Astrocyte (in vitro differentiated cells and primary cell): ENCODE results near the gene PXDC1. TPM values are rescaled to one million over a fixed set of nuclear protein-coding genes. Genes with fewer than 3 reads are reported as not detected.

ENCODE experiments used
- DNase-seq: peaks from one replicate; pipeline ENCODE4 v3.0.0-alpha.2; 2010; ENCODE audit warnings: low read depth
- FAIRE-seq: peaks from 2 replicates; lab custom pipeline; 2011; peaks lifted over from hg19 to GRCh38; lab: Jason Lieb, UNC
- H2AFZ ChIP-seq: 2 replicates; pipeline ENCODE4 v1.6.0; 2012; ENCODE audit warnings: low read depth, low read length, inconsistent platforms
- H3K27ac ChIP-seq: 2 replicates; pipeline ENCODE4 v1.5.1; 2011; ENCODE audit warnings: low read depth, low read length, inconsistent platforms
- H3K27me3 ChIP-seq: 2 replicates; pipeline ENCODE4 v1.6.0; 2011; ENCODE audit warnings: low read length, inconsistent platforms; ENCODE audit not compliant: insufficient read depth
- H3K36me3 ChIP-seq: 2 replicates; pipeline ENCODE4 v1.5.1; 2011; ENCODE audit warnings: low read length, inconsistent platforms; ENCODE audit not compliant: insufficient read depth
- H3K4me1 ChIP-seq: 2 replicates; pipeline ENCODE4 v1.5.1; 2011; ENCODE audit warnings: low read length, inconsistent platforms; ENCODE audit not compliant: insufficient read depth
- H3K4me2 ChIP-seq: 2 replicates; pipeline ENCODE4 v1.6.0; 2012; ENCODE audit warnings: low read length, inconsistent platforms
- H3K4me3 ChIP-seq: 2 replicates; pipeline ENCODE4 v1.5.1; 2011; ENCODE audit warnings: low read depth, mild to moderate bottlenecking, low read length, inconsistent platforms; ENCODE audit not compliant: insufficient read depth
- H3K79me2 ChIP-seq: 2 replicates; pipeline ENCODE4 v1.6.0; 2012; ENCODE audit warnings: mild to moderate bottlenecking, low read length, inconsistent platforms; ENCODE audit not compliant: insufficient read depth
- H3K9ac ChIP-seq: 2 replicates; pipeline ENCODE4 v1.6.0; 2012; ENCODE audit warnings: mild to moderate bottlenecking, low read length, inconsistent platforms
- H3K9me3 ChIP-seq: 2 replicates; pipeline ENCODE4 v1.5.1; 2012; ENCODE audit warnings: low read depth, mild to moderate bottlenecking, low read length, inconsistent platforms; ENCODE audit not compliant: insufficient read depth
- H4K20me1 ChIP-seq: 2 replicates; pipeline ENCODE4 v1.6.0; 2012; ENCODE audit warnings: low read length, inconsistent platforms; ENCODE audit not compliant: insufficient read depth
- H3K27ac Mint-ChIP-seq: one replicate; pipeline ENCODE4 v1.8.0; 2021; ENCODE audit warnings: mild to moderate bottlenecking, mixed read lengths; ENCODE audit not compliant: unreplicated experiment
- H3K27me3 Mint-ChIP-seq: one replicate; pipeline ENCODE4 v1.8.0; 2021; ENCODE audit warnings: low read depth, mixed read lengths; ENCODE audit not compliant: unreplicated experiment
- H3K36me3 Mint-ChIP-seq: one replicate; pipeline ENCODE4 v1.8.0; 2021; ENCODE audit warnings: low read depth, mixed read lengths; ENCODE audit not compliant: unreplicated experiment
- H3K4me1 Mint-ChIP-seq: one replicate; pipeline ENCODE4 v1.8.0; 2021; ENCODE audit warnings: low read depth, mixed read lengths; ENCODE audit not compliant: unreplicated experiment
- H3K4me3 Mint-ChIP-seq: one replicate; pipeline ENCODE4 v1.8.0; 2021; ENCODE audit warnings: mild to moderate bottlenecking, moderate library complexity, mixed read lengths; ENCODE audit not compliant: unreplicated experiment
- H3K9me3 Mint-ChIP-seq: one replicate; pipeline ENCODE4 v1.8.0; 2021; ENCODE audit warnings: mild to moderate bottlenecking, mixed read lengths; ENCODE audit not compliant: unreplicated experiment
- EZH2 ChIP-seq: IDR thresholded peaks from 2 replicates; pipeline ENCODE4 v1.6.1; 2012; ENCODE audit warnings: mild to moderate bottlenecking, low read length, inconsistent platforms; ENCODE audit not compliant: insufficient read depth
- total RNA-seq: library from RNA; stranded (reverse); gene quantifications from 2 replicates; pipeline ENCODE4 v1.2.1, GENCODE V29; 2021
- TF ChIP-seq, protein P1 (sequence below): IDR thresholded peaks from 2 replicates; pipeline ENCODE4 v1.5.1; 2011; ENCODE audit warnings: low read depth, mild to moderate bottlenecking, inconsistent platforms, low read length, moderate library complexity; ENCODE audit not compliant: insufficient read depth

PXDC1 gene
- total RNA-seq, 1 donor from 2014 or later = 58.2 TPM

DNA sequence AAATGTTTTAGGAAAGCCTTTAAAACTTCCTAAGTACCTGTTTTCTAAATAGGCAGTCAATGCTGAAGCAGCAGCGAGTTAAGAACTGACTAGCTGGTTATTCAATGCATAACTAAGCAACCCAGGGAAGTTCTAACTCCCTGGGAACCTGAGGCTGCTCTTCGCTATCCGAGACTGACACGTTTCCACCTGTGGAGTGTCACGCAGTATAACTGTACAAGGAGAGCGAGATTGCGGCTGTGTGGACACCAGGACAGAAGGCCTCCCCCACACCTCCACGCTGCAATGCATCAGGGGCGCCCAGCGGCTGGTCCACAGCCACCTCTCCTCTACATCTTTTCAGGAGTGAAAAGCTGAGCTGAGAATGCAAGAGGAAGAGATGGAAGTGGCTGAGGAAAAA is 8.0 kb downstream of the PXDC1 start:
- Histone ChIP-seq H3K79me2 (peaks cover 100% of the 10 kb centered on the region), H4K20me1 (peaks cover 99% of the 10 kb centered on the region), H3K4me2 (peak overlapping the region; percentile 74), H3K27me3 (no peaks in the 10 kb centered on the region), H3K9ac (peak overlapping the region; percentile 32), H3K4me1 (peaks cover 49% of the 10 kb centered on the region), H3K36me3 (peaks cover 21% of the 10 kb centered on the region), H3K27ac (peak overlapping the region; percentile 7), H2AFZ (no peak overlapping the region), H3K4me3 (no peak overlapping the region), H3K9me3 (no peaks in the 10 kb centered on the region)
- Mint-ChIP-seq H3K9me3 (no peaks in the 10 kb centered on the region), H3K27me3 (no peaks in the 10 kb centered on the region), H3K4me3 (no peak overlapping the region), H3K27ac (no peak overlapping the region), H3K36me3 (peaks cover 12% of the 10 kb centered on the region), H3K4me1 (peaks cover 54% of the 10 kb centered on the region)
- DNase-seq (no peak), FAIRE-seq (no peak)
- no peak for TF ChIP-seq EZH2
- TF ChIP-seq, protein P1, sequence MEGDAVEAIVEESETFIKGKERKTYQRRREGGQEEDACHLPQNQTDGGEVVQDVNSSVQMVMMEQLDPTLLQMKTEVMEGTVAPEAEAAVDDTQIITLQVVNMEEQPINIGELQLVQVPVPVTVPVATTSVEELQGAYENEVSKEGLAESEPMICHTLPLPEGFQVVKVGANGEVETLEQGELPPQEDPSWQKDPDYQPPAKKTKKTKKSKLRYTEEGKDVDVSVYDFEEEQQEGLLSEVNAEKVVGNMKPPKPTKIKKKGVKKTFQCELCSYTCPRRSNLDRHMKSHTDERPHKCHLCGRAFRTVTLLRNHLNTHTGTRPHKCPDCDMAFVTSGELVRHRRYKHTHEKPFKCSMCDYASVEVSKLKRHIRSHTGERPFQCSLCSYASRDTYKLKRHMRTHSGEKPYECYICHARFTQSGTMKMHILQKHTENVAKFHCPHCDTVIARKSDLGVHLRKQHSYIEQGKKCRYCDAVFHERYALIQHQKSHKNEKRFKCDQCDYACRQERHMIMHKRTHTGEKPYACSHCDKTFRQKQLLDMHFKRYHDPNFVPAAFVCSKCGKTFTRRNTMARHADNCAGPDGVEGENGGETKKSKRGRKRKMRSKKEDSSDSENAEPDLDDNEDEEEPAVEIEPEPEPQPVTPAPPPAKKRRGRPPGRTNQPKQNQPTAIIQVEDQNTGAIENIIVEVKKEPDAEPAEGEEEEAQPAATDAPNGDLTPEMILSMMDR = no peak

DNA sequence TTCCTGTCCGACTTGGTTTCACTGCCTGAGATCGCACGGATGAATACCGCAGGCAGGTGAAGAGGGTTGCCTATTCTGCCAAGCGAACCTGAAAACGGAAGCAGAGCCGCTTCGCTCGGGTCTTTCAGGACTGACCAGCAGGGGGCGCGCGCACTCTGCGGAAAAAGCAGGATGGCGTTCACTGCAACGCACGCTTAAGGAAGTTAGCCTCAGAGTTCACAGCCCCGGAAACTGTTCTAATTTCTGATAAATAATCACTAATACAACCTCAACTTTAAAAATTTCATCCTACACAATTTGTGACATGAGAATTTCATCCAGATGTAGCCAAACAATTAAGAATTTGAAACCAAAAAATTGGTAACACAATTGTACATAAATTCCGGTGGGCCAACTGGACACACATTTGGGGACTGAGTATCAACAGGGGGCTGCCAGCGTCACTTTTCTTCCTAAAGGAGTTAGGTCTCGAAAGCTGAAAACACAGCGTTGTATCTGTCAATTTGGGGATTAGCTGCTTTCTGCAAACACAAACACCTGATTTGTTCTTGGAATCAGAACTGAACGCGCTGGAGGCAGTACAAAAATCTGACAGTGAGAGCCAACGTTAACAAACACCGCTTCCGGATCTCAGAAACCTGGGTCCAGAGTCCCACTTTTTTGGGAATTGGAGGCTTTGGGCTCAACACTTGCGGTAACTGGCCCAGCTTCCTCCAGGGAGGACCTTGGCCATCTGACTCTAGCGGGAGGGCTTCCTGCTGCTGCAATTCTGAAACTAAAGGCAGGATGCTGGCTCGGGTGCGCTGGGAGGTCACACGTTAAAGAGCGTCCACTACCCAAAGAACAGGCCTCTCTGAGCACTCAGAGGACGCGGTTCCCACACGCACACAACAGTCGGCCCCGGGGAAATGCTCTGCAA is 8.8 kb downstream of the PXDC1 start:
- H3K4me1 ChIP-seq = peaks cover 40% of the 10 kb centered on the region
- H3K4me3 ChIP-seq = peak overlapping the region; percentile 11
- TF ChIP-seq, protein P1 = peak; percentile 86
- no peak for TF ChIP-seq EZH2
- no peaks in the 10 kb centered on the region for H3K27me3 ChIP-seq
- H3K9me3 Mint-ChIP-seq = no peaks in the 10 kb centered on the region
- peaks cover 100% of the 10 kb centered on the region for H3K79me2 ChIP-seq
- H4K20me1 ChIP-seq = peaks cover 99% of the 10 kb centered on the region
- H3K36me3 ChIP-seq = peaks cover 24% of the 10 kb centered on the region
- no peaks in the 10 kb centered on the region for H3K9me3 ChIP-seq
- peak overlapping the region; percentile 32 for H3K9ac ChIP-seq
- peaks cover 16% of the 10 kb centered on the region for H3K36me3 Mint-ChIP-seq
- peak overlapping the region; percentile 45 for H3K4me3 Mint-ChIP-seq
- peak overlapping the region; percentile 74 for H3K4me2 ChIP-seq
- H3K27ac ChIP-seq = peak overlapping the region; percentile 53
- FAIRE-seq = no peak
- DNase-seq = no peak
- H2AFZ ChIP-seq = no peak overlapping the region
- no peaks in the 10 kb centered on the region for H3K27me3 Mint-ChIP-seq
- peak overlapping the region; percentile 41 for H3K27ac Mint-ChIP-seq
- peaks cover 51% of the 10 kb centered on the region for H3K4me1 Mint-ChIP-seq

DNA sequence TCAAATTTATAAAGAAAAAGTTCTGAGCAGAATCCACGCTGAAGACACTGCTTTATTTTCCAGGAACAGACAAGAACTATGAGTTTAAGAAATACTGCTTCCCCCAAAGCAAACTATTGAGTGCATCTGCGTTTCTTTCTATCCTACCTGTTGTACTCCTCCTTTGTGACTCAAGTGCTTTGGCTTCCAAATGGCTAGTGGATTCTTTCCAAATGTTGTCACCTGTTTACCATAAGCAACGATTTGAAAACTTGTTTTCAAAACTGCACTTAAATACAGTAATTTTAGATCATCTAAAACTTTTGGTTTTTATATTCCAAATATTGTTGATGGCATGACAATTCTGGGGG is 9.5 kb downstream of the PXDC1 start:
- H3K4me3 Mint-ChIP-seq = no peak overlapping the region
- peaks cover 44% of the 10 kb centered on the region for H3K4me1 Mint-ChIP-seq
- H3K27me3 Mint-ChIP-seq = no peaks in the 10 kb centered on the region
- H2AFZ ChIP-seq = no peak overlapping the region
- H3K4me3 ChIP-seq = no peak overlapping the region
- TF ChIP-seq EZH2 = no peak
- TF ChIP-seq, protein P1 = no peak
- H3K27ac Mint-ChIP-seq = no peak overlapping the region
- no peak for FAIRE-seq
- peaks cover 34% of the 10 kb centered on the region for H3K4me1 ChIP-seq
- H3K27me3 ChIP-seq = no peaks in the 10 kb centered on the region
- no peaks in the 10 kb centered on the region for H3K9me3 Mint-ChIP-seq
- no peaks in the 10 kb centered on the region for H3K9me3 ChIP-seq
- no peak overlapping the region for H3K27ac ChIP-seq
- peaks cover 99% of the 10 kb centered on the region for H4K20me1 ChIP-seq
- H3K79me2 ChIP-seq = peaks cover 100% of the 10 kb centered on the region
- H3K36me3 ChIP-seq = peaks cover 27% of the 10 kb centered on the region
- H3K9ac ChIP-seq = peak overlapping the region; percentile 7
- no peak for DNase-seq
- H3K4me2 ChIP-seq = peak overlapping the region; percentile 74
- peaks cover 17% of the 10 kb centered on the region for H3K36me3 Mint-ChIP-seq
